NCI-H1048 (cell line): ENCODE results near the gene NUP37.
"Not testable (repeated sequence)": the region's sequence is repeated elsewhere in the genome, so short reads cannot be mapped to it uniquely, and the experiment has no call there.

ENCODE experiments used
- DNase-seq: peaks from one replicate; lab custom pipeline; 2025; lab: John Stamatoyannopoulos, UW

The NUP37 gene

DNA sequence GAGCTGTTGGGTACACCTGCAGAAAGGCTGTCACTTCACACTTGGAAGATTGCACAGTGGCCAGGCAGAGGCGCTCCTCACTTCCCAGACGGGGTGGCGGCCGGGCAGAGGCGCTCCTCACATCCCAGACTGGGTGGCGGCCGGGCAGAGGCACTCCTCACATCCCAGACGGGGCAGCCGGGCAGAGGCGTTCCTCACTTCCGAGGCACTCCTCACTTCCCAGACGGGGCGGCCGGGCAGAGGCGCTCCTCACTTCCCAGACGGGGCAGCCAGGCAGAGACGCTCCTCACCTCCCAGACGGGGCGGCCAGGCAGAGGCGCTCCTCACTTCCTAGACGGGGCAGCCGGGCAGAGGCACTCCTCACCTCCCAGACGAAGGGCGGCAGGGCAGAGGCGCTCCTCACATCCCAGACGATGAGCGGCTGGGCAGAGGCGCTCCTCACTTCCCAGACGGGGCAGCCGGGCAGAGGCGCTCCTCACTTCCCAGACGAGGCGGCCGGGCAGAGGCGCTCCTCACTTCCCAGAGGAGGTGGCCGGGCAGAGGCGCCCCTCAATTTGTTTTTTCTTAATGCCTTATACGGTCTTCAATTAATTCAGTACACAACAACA is 30.6 kb downstream of the NUP37 start:
- DNase-seq, result not testable (repeated sequence)

DNA sequence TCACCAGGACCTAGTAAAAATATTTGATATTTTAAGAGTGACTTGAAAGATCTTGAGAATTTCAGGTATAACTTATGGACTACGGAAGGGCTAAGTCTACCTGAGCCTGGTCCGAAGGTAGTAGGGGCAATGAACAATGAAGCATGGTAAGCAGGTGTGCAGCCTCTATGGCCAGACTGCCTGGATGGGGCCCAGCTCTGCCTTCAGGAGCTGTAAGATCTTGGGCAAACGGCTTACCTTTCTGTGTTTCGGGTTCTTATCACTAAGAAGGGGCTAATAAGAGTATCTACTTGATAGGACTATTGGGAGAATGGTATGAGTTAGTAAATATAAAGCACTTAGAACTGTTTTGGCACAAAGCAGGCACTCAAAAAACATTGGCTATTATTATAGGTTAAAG is 39.1 kb downstream of the NUP37 start:
- DNase-seq, result no peak

DNA sequence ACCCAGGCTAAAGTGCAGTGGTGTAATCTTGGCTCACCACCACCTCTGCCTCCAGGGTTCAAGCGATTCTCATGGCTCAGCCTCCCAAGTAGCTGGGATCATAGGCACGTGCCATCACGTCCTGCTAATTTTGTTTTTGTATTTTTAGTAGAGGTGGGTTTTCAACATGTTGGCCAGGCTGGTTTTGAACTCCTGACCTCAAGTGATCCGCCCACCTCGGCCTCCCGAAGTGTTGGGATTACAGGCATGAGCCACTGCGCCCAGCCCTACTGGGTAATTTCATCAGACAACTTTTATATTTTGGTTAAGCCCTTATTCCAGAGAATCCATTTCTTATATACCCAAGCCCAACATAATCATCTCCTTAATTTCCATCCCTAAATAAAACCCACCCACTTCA is 47.8 kb downstream of the NUP37 start:
- DNase-seq, result not testable (repeated sequence)

DNA sequence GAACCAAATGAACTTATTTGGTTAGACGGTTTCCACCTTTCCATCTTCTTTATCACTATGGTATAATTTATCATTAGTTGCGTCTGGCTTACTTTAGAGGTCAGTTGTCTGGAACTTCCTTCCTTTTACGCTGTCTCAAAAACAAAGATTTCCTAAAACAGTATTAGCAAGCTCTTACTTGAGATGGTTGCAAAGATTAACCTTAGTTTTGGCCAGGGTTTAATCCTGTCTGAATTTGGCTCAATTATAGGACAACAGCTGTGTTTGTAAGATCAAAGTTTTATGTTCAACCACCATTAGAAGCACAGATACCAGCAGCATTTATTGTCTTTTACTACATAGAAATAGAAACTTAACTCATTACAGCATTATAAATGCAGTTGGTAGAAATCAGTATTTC is 50.2 kb downstream of the NUP37 start:
- no peak for DNase-seq

DNA sequence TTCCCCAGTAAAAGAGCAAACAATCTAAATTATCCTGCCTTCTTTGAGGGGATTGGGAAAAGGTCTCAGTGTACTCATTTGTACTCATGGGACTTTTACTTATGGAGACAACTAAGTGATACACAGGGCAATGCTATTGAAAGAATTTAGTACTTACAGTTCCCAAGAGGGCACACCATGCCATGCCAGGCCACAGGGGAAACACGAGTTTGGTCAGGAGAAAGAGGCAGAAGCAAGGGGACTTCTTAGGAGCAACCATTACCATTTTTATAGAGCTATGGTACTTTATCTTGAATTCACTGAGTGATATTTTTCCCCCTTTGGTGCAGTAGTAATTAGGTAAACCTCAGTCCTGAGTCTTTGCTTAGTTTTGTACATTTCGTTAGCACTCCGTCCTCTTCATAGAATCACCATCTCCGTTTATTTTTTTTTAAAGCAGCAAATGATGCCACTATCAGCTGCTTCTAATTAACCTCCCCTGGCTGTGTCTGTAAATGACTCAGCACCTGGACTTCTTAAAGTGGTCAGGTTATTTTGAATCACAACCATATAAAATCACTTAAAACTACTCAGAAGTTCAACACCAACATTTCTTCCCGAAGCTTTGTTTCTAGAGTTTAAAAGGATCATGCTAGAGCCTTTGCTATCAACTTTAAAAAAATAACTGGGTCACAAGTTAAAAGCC is 52.2 kb downstream of the NUP37 start:
- DNase-seq, result no peak

DNA sequence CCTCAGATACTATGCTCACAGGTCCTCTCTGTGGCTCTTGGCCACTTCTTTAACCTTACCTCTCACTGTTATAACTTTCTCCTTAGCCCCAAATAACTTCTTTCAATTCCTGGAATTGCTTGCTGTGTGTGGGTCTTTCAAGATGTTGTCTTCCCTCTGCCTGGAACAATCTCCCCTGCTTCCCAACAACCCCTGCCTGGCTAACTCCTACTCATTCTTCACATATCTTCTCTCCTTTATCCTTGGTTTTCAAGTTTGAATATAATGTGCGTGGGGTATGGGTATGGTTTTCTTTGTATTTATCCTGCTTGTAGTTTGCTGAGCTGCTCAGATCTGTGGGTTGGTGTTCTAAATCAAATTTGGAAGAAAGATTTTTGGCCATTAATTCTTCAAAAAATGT is 55.4 kb downstream of the NUP37 start:
- no peak for DNase-seq

DNA sequence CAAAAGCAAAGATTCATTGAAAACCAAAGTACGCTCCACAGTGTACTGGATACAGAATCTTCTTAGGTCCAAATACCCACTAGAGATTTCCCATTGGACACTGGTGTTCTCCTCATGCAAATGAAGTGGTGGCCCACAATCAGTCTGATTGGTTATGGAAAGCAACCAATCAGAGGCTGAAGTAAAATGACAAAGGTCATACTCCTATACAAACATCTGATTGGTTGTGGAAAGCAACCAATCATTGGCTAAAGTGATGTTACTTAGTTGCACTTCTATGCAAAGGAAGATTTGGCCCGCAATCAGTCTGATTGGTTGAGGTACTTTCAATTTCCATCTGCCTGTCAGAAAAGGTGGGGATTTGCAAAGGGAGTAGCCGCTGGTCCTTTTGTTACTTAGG is 56.8 kb downstream of the NUP37 start:
- DNase-seq, result peak; percentile 73

DNA sequence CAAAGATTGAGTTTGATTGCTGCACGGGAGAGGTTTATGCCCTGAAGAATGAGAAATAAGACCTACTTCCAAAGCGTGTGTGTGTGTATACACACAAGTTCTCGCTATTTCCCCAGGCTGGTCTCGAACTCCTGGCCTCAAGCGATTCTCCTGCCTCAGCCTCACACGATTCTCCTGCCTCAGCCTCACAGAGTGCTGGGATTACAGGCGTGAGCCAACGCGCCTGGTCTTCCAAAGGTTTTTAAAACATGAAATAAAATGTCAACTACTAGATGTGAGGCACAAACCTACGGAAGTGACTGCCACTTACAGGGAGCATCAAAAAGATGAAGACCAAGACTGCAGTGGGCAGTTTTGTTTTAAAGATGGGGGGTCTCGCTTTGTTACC is 57.5 kb downstream of the NUP37 start:
- DNase-seq, result no peak

DNA sequence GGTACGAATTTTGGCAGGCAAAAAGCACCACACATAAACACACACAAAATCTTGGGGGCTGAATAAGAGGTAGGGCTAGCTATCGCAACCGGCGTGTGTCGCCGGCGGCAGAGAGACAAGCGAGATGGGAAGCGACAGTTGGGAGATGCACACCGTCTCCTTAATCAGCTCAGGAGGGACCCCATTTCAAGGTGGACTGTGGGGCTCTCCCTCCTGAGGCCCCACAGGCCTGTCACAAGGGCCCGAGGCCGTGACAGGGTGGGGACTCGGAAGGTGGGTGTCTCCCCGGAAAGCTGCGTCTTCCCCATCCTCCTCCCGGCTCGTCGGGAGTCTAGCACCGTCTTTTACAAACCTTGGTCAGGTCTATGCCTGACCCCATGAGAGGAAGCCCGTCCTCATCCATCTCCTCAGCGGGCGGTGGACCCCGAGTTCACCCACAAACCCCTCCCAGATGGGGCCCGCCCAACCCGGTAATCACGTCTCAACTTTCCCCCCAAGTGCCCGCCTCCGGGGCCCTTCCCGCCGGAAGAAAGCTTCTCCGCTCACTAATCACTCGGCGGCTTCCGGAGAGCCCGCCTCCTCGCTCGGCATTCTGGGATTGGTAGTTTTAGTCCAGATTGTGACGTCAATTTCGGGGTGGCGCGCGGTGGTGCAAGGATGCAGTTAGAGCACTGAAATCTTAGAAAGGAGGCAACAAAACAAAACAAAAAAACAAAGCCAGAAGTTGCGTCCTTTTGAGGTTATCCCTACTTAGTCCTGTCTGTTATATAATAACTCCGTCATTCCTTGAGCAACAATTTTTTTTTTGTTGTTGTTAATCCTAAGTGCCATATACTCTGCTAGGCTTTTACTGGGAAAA is 58.1 kb downstream of the NUP37 start, which contains the start of gene WASHC3:
WASHC3 (minus strand) TSS at position 432 of the 859 bp plus-strand sequence; CDS start at position 403, 29 bp downstream.
- DNase-seq, result peak; percentile 79

DNA sequence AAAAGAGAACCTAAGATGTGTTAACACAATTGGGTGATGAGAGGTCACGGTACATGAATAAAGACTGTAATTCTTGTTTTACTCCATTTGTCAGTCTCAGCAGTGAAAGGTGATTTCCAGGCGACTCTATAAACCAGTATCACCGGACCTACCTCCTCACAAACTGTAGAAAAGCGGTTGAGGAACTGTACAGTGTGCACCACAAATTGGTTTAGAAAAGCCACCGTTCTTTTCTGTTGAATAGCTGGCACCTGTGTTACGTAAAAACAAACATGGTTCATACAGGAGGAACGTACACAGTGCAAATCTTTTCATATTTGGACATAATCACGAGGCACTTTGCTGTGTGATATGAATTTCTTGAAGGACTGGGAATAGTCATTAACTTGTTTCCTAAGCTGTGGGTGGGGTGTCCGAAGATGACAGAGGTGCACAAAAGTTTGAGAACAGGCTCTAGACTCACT is 58.8 kb downstream of the NUP37 start:
- DNase-seq, result no peak

DNA sequence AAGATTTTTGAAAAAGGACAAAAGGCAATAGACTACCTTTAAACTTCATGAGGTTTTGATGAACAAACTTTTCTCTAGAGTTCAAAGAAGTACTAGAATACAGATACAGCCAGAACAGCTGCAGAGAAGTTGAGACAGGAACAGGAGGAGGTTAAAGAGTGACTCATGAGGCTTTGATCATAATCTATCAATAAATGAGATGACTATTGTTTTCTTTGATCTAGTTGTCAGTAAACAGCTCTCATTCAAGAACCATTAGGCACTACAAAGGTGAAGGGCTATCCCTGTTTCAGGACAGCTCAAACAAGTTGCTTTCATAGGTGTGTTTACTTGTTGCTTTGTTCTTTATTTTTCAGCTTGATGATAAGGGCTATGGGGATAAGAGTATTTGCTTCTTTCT is 60.6 kb downstream of the NUP37 start:
- DNase-seq, result no peak

DNA sequence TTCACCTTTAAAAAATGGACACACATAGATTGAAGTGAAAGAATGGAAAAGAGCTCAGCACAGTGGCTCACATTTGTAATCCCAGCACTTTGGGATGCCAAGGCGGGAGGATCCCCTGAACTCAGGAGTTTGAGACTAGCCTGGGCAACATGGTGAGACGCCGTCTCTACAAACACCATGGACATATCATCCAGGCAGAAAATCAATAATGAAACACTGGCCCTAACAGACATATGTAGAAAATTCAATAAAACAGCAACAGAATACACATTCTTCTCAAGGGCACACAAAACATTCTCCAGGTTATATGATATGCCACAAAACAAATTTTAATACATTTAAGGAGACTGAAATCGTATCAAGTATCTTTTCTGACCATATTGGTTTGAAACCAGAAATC is 65.6 kb downstream of the NUP37 start:
- no peak for DNase-seq

DNA sequence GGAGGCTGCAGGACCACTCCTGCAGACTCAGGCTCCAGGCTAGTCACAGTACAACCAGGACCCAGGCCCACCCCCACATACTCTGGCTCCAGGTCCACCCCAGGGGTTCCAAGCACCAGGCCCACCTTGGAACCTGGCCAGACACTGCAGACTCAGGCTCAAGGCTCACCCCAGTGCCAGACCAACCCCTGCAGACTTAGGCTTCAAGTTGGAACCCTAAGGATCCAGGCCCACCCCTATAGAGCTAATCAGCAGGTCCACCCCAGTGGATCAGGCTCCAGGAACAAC is 66.9 kb downstream of the NUP37 start:
- DNase-seq, result no peak

DNA sequence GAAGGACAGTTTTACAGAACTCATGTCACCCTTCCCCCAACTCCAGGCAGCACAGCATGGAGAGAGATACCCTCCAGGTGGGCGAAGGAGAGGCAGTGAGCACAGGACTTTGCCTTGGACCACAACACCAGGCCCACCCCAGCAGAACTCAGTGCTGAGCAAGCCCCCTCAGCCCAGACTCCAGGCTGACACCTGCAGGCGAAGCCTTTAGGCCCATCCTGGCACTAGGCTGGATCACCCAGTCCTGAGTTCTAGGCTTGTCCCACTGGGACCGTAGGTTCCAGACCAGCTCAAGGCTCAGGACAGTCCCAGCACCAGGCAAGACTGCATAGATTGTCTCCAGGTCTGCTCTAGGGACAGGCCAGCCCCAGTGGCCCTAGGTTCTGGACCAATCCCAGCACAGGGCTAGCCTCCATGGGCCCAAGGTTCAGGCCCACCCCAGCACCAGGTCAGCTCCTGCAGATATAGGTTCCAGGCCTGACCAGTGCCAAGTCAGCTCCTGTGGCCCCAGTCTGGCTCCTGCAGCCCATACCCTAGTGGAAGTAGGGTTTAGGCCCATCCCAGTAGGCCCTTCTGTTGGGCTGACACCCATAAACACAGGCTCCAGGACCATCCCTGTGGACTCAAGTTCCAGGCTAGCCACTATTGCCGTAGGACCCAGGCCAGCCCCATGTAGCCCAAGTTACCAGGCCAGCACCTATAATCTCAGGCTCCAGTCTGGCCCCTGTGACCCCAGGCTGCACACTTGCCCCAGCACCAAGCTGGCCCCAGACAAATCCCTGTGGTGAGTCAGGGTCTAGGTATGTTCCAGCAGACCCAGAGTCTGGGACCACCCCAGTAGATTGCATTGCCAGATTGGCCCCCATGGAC is 67.5 kb downstream of the NUP37 start:
- DNase-seq, result no peak

DNA sequence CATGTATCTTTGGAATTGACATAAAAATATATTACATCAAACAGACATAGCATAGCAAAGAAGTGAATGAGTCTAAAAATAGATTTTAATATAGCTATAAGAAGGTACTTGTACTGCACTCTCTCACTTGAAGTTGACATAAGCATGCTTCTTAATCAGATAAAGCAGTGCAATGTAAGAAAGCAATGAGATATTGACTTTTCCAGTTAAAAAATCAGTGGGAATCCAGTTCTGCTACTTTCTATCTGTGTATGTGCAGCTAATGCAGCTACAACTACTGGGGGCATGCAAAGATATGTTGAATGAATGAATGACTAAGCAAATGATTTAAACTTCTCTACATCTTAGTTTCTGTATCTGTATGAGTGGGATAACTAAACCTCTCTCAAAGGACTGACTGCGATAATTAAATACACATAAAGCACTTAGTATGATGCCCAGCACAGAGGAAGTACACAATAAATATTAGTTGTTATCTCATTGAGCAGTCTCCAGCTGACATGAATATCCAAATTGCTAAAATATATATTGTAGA is 68.4 kb downstream of the NUP37 start:
- DNase-seq, result no peak

DNA sequence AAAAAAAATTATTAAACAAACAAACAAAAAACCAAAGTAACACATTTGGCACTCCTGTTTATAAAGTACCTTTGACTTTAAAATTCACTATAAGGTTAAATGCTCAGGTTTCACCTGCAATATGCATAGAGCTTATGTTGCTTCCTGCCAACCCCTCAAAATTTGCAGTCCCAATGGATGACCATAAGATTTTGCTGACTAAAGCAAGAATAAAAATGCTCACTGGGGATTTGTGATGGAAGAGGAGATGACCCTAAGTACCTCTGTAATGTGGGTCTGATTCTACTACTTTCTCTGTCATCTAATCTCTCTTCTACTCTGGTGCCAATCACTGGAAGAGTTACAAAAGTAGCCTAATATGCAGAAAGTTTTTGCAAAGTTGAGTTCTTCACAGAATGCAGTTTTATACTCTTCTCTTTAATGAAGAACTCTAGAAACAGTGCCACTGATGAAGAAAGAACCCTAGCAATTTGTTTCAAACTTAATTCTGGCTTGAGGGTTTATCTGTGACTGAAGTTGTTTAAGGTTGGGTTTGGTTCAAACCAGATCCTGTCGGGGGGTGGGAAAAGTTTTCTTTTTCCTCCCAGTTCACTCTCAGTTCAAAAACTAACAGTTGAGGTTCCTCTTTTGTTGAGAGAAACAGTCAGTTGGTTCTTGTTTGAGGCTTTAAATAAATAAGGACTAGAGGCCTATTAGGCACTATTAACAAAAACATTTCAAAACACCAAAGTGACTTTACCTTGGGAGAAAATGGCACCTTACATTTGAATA is 69.1 kb downstream of the NUP37 start:
- no peak for DNase-seq

DNA sequence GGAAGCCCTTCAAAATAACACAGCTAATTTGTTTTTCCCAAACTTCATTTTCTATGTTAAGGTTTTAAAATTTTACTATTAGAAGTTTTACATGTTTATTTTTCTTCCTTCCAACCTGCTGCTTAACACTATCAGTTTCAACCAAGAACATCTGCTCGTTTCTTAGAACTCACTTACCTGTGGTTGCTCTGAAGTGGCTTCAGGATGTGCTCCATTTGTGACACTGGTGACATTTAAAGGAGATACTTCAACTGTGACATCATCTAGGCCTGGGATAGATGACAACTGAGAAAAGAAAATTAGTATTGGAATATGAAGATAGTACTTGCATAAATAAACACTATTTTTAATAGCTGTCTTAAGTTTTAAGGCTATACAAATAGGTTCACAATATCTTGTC is 76.0 kb downstream of the NUP37 start:
- no peak for DNase-seq

DNA sequence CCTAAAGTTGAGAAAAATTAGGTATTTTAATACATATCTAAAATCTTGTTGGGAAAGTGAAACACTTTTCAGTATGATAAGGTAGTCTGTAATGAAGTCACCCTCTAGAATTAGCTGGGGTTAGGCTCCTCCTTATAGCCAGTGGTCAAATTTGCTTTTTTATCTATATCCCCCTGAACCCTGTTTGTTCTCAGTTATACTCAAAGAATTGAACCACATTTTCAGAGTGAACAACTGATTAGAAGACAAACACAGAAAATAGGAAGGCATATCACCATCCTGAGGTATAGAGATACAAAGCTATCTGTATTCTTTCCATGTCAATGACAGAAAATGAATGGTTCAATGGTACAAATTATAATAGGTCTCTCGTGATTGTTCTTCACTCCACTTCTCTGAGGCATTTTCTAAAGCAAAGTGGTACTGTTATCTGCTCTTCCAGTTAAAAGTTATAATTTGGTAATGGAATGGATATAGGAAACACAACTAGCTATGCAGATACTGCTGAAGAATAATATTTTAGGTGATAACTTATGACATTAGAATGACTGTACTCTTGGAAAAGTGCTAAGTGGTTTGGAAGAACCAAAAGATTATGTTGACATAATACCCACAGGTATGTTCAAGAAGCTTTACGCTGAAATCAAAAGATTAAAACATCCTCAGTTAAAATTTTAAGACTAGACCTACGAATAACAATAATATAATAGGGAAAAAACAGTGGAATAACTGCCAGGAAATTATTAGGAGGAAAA is 85.7 kb downstream of the NUP37 start:
- no peak for DNase-seq

DNA sequence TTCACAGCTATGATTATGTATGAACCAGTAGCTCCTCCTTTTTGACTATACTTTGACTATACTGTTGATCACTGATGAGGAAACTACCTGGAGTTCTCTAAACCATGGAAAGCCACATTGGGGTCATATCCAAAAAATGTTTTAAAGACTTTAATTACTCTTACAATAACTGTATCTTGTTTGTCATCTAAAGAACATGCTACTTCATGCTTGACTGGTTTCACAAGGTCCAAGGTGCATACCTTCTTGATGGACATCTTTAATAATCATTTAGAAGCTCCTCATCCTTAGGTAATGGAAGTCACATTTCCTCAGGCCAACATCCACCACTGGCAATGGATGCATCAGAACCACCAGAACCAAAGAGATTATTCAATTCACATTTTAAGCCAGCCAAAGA is 88.1 kb downstream of the NUP37 start:
- no peak for DNase-seq

DNA sequence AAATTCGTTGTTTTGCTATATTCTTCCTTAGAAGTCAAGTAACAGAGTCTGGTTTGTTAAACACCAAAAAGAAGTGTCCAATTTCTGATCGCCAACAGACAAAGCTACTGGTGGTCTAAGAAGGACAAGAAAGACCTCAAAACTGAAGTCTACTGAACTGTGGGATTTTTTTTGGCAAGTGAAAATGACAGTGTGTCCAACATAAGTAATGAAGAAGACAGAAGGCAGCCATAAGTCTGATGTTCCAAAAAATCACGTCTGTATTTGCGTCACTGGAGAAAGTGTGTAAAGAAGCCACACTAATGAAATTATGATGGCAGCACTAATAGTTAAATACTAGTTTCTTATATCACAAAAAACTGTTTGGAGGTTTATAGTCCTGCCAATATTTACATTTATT is 90.8 kb downstream of the NUP37 start:
- DNase-seq, result no peak
